EL (cell line): ENCODE measurements around the gene TIFAB.

Experiments used
- DNase-seq: peaks from one replicate; pipeline ENCODE4 v3.0.0-alpha.2; 2016

The TIFAB gene

GRCh38 chr5:135457424-135458071 is 5.4 kb upstream of the TIFAB start:
- peak; percentile 55 for DNase-seq

GRCh38 chr5:135456238-135457099 is 4.3 kb upstream of the TIFAB start:
- DNase-seq = peak; percentile 95

GRCh38 chr5:135455876-135456237 is 3.7 kb upstream of the TIFAB start:
- DNase-seq = no peak

GRCh38 chr5:135454946-135455345 is 2.8 kb upstream of the TIFAB start:
- DNase-seq = no peak

- no peak for DNase-seq
Measured at GRCh38 chr5:135453613-135454012, 1.5 kb upstream of the TIFAB start.

GRCh38 chr5:135451581-135452320 is 400 bp downstream of the TIFAB start:
- no peak for DNase-seq

GRCh38 chr5:135450952-135451351 is 1.2 kb downstream of the TIFAB start:
- no peak for DNase-seq

- DNase-seq = no peak
Measured at GRCh38 chr5:135450336-135450735, 1.8 kb downstream of the TIFAB start.

GRCh38 chr5:135449644-135450043 is 2.5 kb downstream of the TIFAB start:
- DNase-seq = no peak

GRCh38 chr5:135448791-135449507 is 3.2 kb downstream of the TIFAB start:
- peak; percentile 31 for DNase-seq

- DNase-seq = no peak
Measured at GRCh38 chr5:135448071-135448739, 3.9 kb downstream of the TIFAB start.

GRCh38 chr5:135447298-135447929 is 4.7 kb downstream of the TIFAB start, which contains the start of gene DCANP1:
Gene DCANP1, minus strand, starts transcription at chr5:135447348. Its CDS starts 240 bp downstream, at chr5:135447108.
- no peak for DNase-seq

- no peak for DNase-seq
Measured at GRCh38 chr5:135446615-135447014, 5.5 kb downstream of the TIFAB start.

- DNase-seq = no peak
Measured at GRCh38 chr5:135446206-135446605, 5.9 kb downstream of the TIFAB start.

GRCh38 chr5:135445306-135445985 is 6.7 kb downstream of the TIFAB start:
- DNase-seq = no peak

GRCh38 chr5:135444881-135445280 is 7.3 kb downstream of the TIFAB start:
- no peak for DNase-seq

GRCh38 chr5:135444360-135444759 is 7.8 kb downstream of the TIFAB start:
- DNase-seq = no peak

GRCh38 chr5:135443161-135443960 is 8.8 kb downstream of the TIFAB start:
- DNase-seq = no peak

GRCh38 chr5:135442431-135443160 is 9.6 kb downstream of the TIFAB start:
- no peak for DNase-seq

- DNase-seq = no peak
Measured at GRCh38 chr5:135441919-135442318, 10.2 kb downstream of the TIFAB start.
